ENCODE results near the gene DUSP2.

Gene DUSP2

DNA sequence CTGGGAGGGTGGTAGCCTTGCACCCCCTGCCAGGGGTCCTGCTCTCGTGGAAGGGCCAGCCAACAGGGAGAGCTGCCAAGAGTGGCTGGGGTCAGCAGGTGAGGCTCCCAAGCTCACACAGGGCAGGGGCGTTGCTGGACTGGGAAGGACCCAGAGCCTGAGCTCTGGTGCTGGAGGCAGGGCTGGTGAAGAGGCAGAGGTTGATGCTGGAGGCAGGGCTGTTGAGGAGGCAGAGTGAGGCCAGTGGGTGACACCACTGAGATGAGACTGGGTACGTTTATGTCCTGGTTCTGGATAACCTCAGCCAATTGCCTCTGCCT lies 35.9 kb downstream of the DUSP2 start:
- TF ChIP-seq, protein P1, sequence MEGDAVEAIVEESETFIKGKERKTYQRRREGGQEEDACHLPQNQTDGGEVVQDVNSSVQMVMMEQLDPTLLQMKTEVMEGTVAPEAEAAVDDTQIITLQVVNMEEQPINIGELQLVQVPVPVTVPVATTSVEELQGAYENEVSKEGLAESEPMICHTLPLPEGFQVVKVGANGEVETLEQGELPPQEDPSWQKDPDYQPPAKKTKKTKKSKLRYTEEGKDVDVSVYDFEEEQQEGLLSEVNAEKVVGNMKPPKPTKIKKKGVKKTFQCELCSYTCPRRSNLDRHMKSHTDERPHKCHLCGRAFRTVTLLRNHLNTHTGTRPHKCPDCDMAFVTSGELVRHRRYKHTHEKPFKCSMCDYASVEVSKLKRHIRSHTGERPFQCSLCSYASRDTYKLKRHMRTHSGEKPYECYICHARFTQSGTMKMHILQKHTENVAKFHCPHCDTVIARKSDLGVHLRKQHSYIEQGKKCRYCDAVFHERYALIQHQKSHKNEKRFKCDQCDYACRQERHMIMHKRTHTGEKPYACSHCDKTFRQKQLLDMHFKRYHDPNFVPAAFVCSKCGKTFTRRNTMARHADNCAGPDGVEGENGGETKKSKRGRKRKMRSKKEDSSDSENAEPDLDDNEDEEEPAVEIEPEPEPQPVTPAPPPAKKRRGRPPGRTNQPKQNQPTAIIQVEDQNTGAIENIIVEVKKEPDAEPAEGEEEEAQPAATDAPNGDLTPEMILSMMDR (IDR thresholded peaks at IDR 0.05; ENCODE audit: low read depth, low read length): no peak
- H3K36me3 ChIP-seq: no peaks in the 10 kb centered on the region
- no peaks in the 10 kb centered on the region for H3K4me1 ChIP-seq
- H3K4me3 ChIP-seq (ENCODE audit: low read depth, low read length): no peak overlapping the region
- no peaks in the 10 kb centered on the region for H3K9me3 ChIP-seq
- no peak for DNase-seq
- H3K27me3 ChIP-seq: no peaks in the 10 kb centered on the region

DNA sequence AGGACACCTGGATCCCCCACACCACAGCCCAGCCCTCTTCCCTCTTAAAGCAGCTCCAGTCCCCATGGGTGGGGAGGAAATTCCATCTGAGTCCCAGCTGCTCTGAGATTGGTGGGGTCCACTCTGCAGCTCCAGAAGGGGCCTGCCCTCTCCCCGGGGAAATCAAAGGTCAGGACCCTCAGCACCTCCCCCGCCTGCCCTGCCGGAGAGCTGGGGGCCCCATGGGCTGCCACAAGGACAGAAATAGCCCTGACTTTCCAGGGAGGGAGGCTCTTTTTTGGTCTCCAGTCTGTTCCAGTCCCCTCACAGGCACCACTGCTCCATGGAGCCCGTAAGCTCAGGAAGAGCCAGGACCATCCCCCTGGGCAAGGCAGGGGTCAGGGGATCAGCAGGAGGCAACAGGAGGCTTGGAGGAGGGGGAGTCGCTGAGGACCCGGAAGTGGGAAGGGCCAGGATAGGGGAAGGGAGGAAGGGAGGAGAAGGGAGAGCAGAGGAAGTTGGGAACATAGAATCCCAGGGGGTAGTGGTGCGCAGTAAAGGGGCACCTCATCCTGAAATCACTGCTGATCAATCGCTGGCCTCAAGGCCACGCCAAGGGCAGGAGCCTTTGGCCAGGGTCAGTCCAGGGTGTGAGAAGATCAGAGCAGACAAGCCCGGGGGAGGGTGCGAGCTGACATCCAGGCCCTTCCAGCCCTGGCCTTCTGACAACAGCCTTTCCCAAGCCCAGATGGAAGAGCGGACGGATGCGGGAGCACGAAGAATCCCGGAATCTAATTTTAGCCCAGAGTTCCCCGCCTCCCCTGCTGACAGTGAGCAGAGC lies 36.5 kb downstream of the DUSP2 start:
- Histone ChIP-seq H3K27me3 (no peaks in the 10 kb centered on the region), H3K36me3 (no peaks in the 10 kb centered on the region), H3K9me3 (no peaks in the 10 kb centered on the region), H3K4me1 (no peaks in the 10 kb centered on the region), H3K4me3 (ENCODE audit: low read depth, low read length) (no peak overlapping the region)
- DNase-seq: no peak
- TF ChIP-seq, protein P1 (IDR thresholded peaks at IDR 0.05; ENCODE audit: low read depth, low read length): no peak

DNA sequence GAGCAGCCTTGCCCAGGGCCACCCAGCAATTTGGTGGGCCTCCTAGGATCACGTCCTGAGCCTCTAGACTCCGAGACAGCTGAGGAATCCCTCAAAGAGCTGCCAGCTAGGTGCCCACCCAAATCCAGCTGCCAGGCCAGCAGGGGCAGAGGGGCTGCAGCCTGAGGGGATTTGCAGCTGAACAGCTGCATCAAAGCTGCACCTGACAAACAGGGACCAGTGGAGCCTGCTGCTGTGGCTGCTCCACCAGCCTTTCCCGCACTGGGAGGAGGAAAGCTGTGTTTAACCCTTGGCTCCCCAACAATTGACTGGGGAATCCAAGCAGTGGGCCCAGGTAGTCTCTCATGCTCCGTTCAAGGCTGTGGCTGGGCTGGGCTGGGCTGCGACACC lies 37.1 kb downstream of the DUSP2 start:
- Histone ChIP-seq H3K4me3 (ENCODE audit: low read depth, low read length) (no peak overlapping the region), H3K4me1 (no peaks in the 10 kb centered on the region), H3K27me3 (no peaks in the 10 kb centered on the region), H3K36me3 (no peaks in the 10 kb centered on the region), H3K9me3 (no peaks in the 10 kb centered on the region)
- no peak for DNase-seq
- TF ChIP-seq, protein P1 (IDR thresholded peaks at IDR 0.05; ENCODE audit: low read depth, low read length): no peak

DNA sequence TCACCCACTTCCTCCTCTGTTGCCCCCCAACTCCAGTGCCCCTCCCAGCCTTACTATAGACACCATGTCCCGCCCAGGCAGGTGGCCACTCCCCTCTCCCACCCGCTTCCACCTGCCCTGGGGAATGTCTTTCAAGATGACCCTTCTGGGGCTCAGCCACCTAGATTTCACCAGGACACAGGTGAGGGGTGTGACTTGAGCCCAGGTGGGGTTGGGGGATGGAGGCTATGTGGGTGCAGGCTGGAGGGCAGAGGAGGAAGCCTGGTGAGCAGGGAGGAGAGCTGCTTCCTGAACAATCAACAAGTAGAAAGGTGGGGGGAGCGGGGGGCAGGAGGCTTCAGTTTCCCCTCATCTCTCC lies 37.6 kb downstream of the DUSP2 start:
- Histone ChIP-seq H3K36me3 (no peaks in the 10 kb centered on the region), H3K27me3 (no peaks in the 10 kb centered on the region), H3K9me3 (no peaks in the 10 kb centered on the region), H3K4me3 (ENCODE audit: low read depth, low read length) (no peak overlapping the region), H3K4me1 (no peaks in the 10 kb centered on the region)
- TF ChIP-seq, protein P1 (IDR thresholded peaks at IDR 0.05; ENCODE audit: low read depth, low read length): no peak
- DNase-seq: no peak

DNA sequence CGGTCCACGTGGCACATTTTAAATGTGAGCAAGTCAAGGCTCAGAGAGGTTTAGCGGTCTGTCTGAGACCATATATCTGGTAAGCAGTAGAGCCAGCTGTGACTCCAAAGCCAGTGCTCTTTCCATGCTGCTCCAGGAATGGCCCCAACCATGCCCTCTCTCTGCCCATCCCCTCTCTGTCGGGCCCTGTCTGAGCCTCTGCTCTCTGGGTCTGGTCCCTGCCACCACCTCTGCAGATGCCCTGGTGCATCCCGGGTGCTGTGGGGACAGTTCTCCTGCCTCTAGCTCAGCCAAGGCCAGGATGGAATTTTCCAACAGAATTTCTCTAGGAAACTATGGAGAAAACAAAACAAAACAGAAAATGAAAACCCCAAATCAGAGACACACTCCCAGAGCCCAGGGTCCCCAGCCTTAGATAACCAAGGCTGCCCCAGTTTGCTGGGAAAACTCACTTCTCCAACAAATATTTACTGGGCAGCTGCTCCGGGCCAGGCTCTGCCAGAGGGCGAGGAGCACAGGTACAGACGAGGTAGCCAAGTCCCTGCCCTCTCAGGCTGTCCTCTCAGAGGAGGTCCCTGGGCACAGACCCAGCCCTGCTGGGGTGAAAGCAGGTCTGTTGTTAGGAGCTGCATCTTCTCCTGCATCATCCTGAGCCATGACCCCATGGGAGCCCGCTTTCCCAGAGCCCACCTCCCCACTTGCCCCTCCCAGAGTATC lies 38.1 kb downstream of the DUSP2 start:
- no peak for DNase-seq
- no peaks in the 10 kb centered on the region for H3K9me3 ChIP-seq
- no peaks in the 10 kb centered on the region for H3K27me3 ChIP-seq
- TF ChIP-seq, protein P1 (IDR thresholded peaks at IDR 0.05; ENCODE audit: low read depth, low read length): no peak
- H3K36me3 ChIP-seq: no peaks in the 10 kb centered on the region
- no peaks in the 10 kb centered on the region for H3K4me1 ChIP-seq
- H3K4me3 ChIP-seq (ENCODE audit: low read depth, low read length): no peak overlapping the region
